ENCODE data around the gene RAB22A. TPM values are rescaled to one million over a fixed set of nuclear protein-coding genes. Genes with fewer than 3 reads are reported as not detected.

Gene RAB22A
- total RNA-seq, 1 donor from 2014 or later = 25.2 TPM

DNA sequence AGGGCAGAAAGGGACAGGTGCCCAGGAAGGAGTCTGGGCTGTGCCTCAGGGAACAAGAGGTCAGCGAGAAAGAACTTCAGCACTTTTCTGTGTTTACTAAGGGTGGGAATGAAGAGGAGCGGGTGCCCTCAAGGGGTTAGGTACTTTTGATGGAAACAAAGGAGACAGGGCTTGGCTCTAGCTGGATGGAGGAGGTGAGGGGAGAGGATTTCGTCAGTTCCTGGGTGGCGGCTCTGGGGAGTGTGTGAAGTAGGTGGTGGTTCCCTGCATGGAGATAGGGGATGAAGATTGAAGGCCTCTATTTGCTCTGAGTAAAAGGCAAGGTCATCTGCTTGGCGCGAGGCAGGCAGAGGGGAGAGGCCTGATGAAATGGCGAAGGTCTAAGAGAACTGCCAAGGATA, 41.1 kb upstream of the RAB22A start:
- no peaks in the 10 kb centered on the region for H3K9me3 Mint-ChIP-seq (ENCODE audit: low read depth)
- no peak overlapping the region for H3K4me3 Mint-ChIP-seq (ENCODE audit: unreplicated experiment)
- no peak overlapping the region for H3K27ac Mint-ChIP-seq (ENCODE audit: unreplicated experiment)
- TF ChIP-seq, protein P1, sequence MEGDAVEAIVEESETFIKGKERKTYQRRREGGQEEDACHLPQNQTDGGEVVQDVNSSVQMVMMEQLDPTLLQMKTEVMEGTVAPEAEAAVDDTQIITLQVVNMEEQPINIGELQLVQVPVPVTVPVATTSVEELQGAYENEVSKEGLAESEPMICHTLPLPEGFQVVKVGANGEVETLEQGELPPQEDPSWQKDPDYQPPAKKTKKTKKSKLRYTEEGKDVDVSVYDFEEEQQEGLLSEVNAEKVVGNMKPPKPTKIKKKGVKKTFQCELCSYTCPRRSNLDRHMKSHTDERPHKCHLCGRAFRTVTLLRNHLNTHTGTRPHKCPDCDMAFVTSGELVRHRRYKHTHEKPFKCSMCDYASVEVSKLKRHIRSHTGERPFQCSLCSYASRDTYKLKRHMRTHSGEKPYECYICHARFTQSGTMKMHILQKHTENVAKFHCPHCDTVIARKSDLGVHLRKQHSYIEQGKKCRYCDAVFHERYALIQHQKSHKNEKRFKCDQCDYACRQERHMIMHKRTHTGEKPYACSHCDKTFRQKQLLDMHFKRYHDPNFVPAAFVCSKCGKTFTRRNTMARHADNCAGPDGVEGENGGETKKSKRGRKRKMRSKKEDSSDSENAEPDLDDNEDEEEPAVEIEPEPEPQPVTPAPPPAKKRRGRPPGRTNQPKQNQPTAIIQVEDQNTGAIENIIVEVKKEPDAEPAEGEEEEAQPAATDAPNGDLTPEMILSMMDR (IDR thresholded peaks at IDR 0.05) = no peak
- DNase-seq (ENCODE audit: low spot score) = no peak
- H3K36me3 Mint-ChIP-seq (ENCODE audit: low read depth) = peaks cover 16% of the 10 kb centered on the region
- H3K4me1 Mint-ChIP-seq (ENCODE audit: low read depth) = no peaks in the 10 kb centered on the region
- H3K27me3 Mint-ChIP-seq (ENCODE audit: low read depth) = no peaks in the 10 kb centered on the region

- H3K9me3 Mint-ChIP-seq (ENCODE audit: low read depth) = peaks cover 4% of the 10 kb centered on the region
- H3K27me3 Mint-ChIP-seq (ENCODE audit: low read depth) = no peaks in the 10 kb centered on the region
- TF ChIP-seq, protein P1 (IDR thresholded peaks at IDR 0.05) = no peak
- H3K36me3 Mint-ChIP-seq (ENCODE audit: low read depth) = peaks cover 16% of the 10 kb centered on the region
- H3K4me1 Mint-ChIP-seq (ENCODE audit: low read depth) = no peaks in the 10 kb centered on the region
- no peak overlapping the region for H3K27ac Mint-ChIP-seq (ENCODE audit: unreplicated experiment)
- H3K4me3 Mint-ChIP-seq (ENCODE audit: unreplicated experiment) = no peak overlapping the region
- no peak for DNase-seq (ENCODE audit: low spot score)
Measured at GRCh38 chr20:58268936-58269619, 40.4 kb upstream of the RAB22A start.

DNA sequence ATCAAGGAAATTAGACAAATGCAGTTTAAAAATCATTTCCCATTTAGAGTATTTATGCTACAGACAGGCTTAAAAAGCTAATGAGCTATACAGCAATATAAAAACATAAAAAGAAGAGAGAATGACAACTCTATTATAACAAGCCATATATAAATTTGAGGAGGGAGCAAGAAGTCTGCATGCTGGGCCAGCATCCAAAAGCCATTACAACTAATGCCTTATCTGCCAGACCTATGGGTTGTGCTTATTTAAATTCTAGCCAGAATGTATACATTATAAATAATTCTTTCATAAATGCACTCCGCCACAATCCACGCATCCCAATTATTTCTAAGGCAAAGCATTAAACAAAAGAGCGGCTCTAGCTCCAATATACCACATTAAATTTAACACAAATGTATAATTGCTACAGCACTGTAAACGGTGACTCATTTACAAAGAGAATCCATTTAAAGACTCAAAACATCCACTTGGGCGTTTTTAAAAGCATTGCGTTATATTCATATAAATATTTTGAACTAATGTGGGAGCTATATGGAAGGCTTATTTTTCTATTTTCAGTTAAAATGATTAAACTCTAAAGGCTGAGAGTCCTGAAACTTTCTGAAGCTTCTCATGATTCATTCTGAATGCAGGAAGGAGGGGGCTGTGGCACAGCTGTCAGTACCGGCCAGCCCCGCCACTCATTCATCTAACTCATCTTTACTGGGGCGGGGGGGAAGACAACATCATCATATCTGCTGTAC, 37.7 kb upstream of the RAB22A start:
- Mint-ChIP-seq H3K9me3 (ENCODE audit: low read depth) (peaks cover 11% of the 10 kb centered on the region), H3K4me3 (ENCODE audit: unreplicated experiment) (no peak overlapping the region), H3K36me3 (ENCODE audit: low read depth) (peaks cover 16% of the 10 kb centered on the region), H3K27me3 (ENCODE audit: low read depth) (no peaks in the 10 kb centered on the region), H3K27ac (ENCODE audit: unreplicated experiment) (no peak overlapping the region), H3K4me1 (ENCODE audit: low read depth) (no peaks in the 10 kb centered on the region)
- DNase-seq (ENCODE audit: low spot score) = no peak
- TF ChIP-seq, protein P1 (IDR thresholded peaks at IDR 0.05) = no peak

DNA sequence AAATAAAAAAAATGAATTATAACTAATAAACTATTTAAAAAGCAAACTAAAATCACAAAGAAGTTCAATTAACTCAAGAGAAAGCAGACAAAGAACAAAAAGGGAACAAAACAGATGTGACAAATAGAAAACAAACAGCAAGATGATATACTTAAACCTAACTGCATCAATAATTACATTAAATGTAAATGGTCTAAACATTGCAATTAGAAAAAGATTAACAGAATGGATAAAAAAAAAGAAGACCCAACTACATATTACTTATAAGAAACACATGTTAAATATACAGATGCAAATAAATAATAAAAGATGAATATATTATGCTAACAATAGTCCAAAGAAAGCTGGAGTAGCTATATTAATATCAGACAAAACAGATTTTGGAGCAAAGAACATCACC, 35.1 kb upstream of the RAB22A start:
- Mint-ChIP-seq H3K36me3 (ENCODE audit: low read depth) (peaks cover 5% of the 10 kb centered on the region), H3K9me3 (ENCODE audit: low read depth) (peaks cover 11% of the 10 kb centered on the region), H3K4me3 (ENCODE audit: unreplicated experiment) (no peak overlapping the region), H3K27me3 (ENCODE audit: low read depth) (no peaks in the 10 kb centered on the region), H3K4me1 (ENCODE audit: low read depth) (no peaks in the 10 kb centered on the region), H3K27ac (ENCODE audit: unreplicated experiment) (no peak overlapping the region)
- no peak for DNase-seq (ENCODE audit: low spot score)
- TF ChIP-seq, protein P1 (IDR thresholded peaks at IDR 0.05) = no peak

DNA sequence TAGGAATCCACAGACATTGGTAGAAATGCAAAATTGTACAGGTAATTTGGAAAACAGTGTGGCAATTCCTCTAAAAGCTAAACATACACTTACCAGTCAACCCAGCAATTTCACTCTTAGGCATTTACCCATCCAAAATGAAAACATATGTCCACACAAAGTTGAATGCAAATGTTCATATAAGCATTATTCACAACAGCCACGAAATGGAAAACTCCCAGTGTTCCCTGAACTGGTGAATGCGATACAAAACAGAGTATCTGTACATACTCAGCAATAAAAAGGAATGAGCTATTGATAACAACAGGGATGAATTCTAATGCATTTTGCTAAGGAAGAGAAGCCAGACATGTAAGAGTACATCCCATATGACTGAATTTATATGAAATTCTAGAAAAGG, 32.4 kb upstream of the RAB22A start:
- H3K27me3 Mint-ChIP-seq (ENCODE audit: low read depth) = no peaks in the 10 kb centered on the region
- no peak for DNase-seq (ENCODE audit: low spot score)
- TF ChIP-seq, protein P1 (IDR thresholded peaks at IDR 0.05) = no peak
- H3K4me3 Mint-ChIP-seq (ENCODE audit: unreplicated experiment) = no peak overlapping the region
- no peaks in the 10 kb centered on the region for H3K36me3 Mint-ChIP-seq (ENCODE audit: low read depth)
- peaks cover 11% of the 10 kb centered on the region for H3K9me3 Mint-ChIP-seq (ENCODE audit: low read depth)
- no peaks in the 10 kb centered on the region for H3K4me1 Mint-ChIP-seq (ENCODE audit: low read depth)
- H3K27ac Mint-ChIP-seq (ENCODE audit: unreplicated experiment) = no peak overlapping the region

Measured in chondrocyte (in vitro differentiated cells).